Sigmoid colon (tissue), 7 donors: ENCODE data around the gene IL36RN. TPM values are rescaled to one million over a fixed set of nuclear protein-coding genes. Genes with fewer than 3 reads are reported as not detected.

Source experiments
- DNase-seq: peaks from one replicate; pipeline ENCODE4 v3.0.0-alpha.2; 2019
- H3K27ac ChIP-seq, 4 donors: fragments of 200-600 bp; sonication (generic); one replicate each; pipeline ENCODE4 v1.5.1; 2016 to 2019; ENCODE audit warnings: mild to moderate bottlenecking in 1 of 4
- H3K27me3 ChIP-seq, 3 donors: fragments of 200-600 bp; sonication (generic); one replicate each; pipeline ENCODE4 v1.5.1; 2019; ENCODE audit warnings: mild to moderate bottlenecking in 1 of 3
- H3K36me3 ChIP-seq, 4 donors: fragments of 200-600 bp; sonication (generic); one replicate each; pipeline ENCODE4 v1.5.1; 2016 to 2019
- H3K4me1 ChIP-seq, 4 donors: fragments of 200-600 bp; sonication (generic); one replicate each; pipeline ENCODE4 v1.5.1; 2017 to 2019
- H3K4me3 ChIP-seq, 4 donors: fragments of 200-600 bp; sonication (generic); one replicate each; pipeline ENCODE4 v1.5.1; 2017 to 2019; ENCODE audit warnings: mild to moderate bottlenecking in 2 of 4, moderate library complexity in 1 of 4
- H3K9me3 ChIP-seq, 4 donors: fragments of 200-600 bp in 3 of 4; sonication (generic) in 3 of 4; one replicate each; pipeline versions ENCODE4 v1.5.1 to v1.6.1; 2013 to 2019
- CTCF ChIP-seq, 4 experiments: fragments of 450-650 bp in 3 of 4; fragments of 200-600 bp in 1 of 4; IDR thresholded peaks; one replicate each; pipeline ENCODE4 v1.5.1; 2016 to 2019; ENCODE audit warnings: antibody characterized with exemption in 4 of 4, mild to moderate bottlenecking in 3 of 4, moderate library complexity in 2 of 4
- EP300 ChIP-seq, 4 donors: sonication (generic); formaldehyde crosslinking; IDR thresholded peaks; one replicate each; pipeline ENCODE4 v1.6.1; 2017; ENCODE audit warnings: antibody characterized with exemption in 4 of 4
- POLR2A ChIP-seq, 2 donors: fragments of 450-650 bp; IDR thresholded peaks; one replicate each; pipeline ENCODE4 v1.6.1; 2016; ENCODE audit warnings: antibody characterized with exemption in 2 of 2, mild to moderate bottlenecking in 2 of 2, moderate library complexity in 2 of 2
- POLR2AphosphoS5 ChIP-seq, 4 donors: sonication (generic); formaldehyde crosslinking; IDR thresholded peaks; one replicate each; pipeline ENCODE4 v1.6.1; 2017; ENCODE audit warnings: antibody characterized with exemption in 4 of 4
- WGBS, 2 donors: extraction: QIAGEN DNeasy Blood & Tissue Kit; methylation state at CpG; one replicate each; pipeline ENCODE4 v1.1.7; 2013; 5-methylcytosine and 5-hydroxymethylcytosine counted together
- intact Hi-C: fragments of 100-400 bp; cut with DNase I; formaldehyde crosslinking; loops from one replicate; pipeline ENCODE4 v1.15.1; 2023
- polyA plus RNA-seq, 3 donors: library from polyadenylated mRNA; stranded (reverse); fragments of 200-250 nt; gene quantifications; one replicate each; pipeline ENCODE4 v1.2.3, GENCODE V29; 2013
- total RNA-seq, 4 donors: library from RNA; depleted of rRNA; stranded (reverse); fragments of >200 nt; gene quantifications; one replicate each; pipeline ENCODE4 v1.1.0, GENCODE V29; 2016
- donor health status: healthy with polysubstance abuse.
- donor health status: Bipolar disorder and iron deficiency.
- donor health status: healthy.

IL36RN gene
- total and polyA plus RNA-seq, 7 donors, result 0.03 TPM; not detected in 6

GRCh38 chr2:113046465-113046864 is 12.5 kb upstream of the IL36RN start:
- TF ChIP-seq POLR2A (IDR thresholded peaks at IDR 0.05) (no peak), CTCF (IDR thresholded peaks at IDR 0.05) (no peak), POLR2AphosphoS5 (IDR thresholded peaks at IDR 0.05) (no peak), EP300 (IDR thresholded peaks at IDR 0.05) (no peak)
- 82 to 93% methylated on average over 5 of the region's 5 CpGs for WGBS, 2 donors
- Histone ChIP-seq H3K27ac (no peak overlapping the region), H3K36me3 (no peaks in the 10 kb centered on the region), H3K4me3 (no peak overlapping the region), H3K4me1 (no peaks in the 10 kb centered on the region), H3K27me3 (no peaks in the 10 kb centered on the region), H3K9me3 (no peaks in the 10 kb centered on the region)
- no peak for DNase-seq
- intact Hi-C loops, result no loop called here

- intact Hi-C loops, result no loop called here
- WGBS, 2 donors, result 93 to 94% methylated on average over 38 of the region's 38 CpGs
- no peak for DNase-seq
- Histone ChIP-seq H3K27ac (no peak overlapping the region), H3K4me3 (no peak overlapping the region), H3K4me1 (no peaks in the 10 kb centered on the region), H3K9me3 (no peaks in the 10 kb centered on the region), H3K27me3 (no peaks in the 10 kb centered on the region), H3K36me3 (no peaks in the 10 kb centered on the region)
- TF ChIP-seq CTCF (IDR thresholded peaks at IDR 0.05) (no peak), POLR2AphosphoS5 (IDR thresholded peaks at IDR 0.05) (no peak), POLR2A (IDR thresholded peaks at IDR 0.05) (no peak), EP300 (IDR thresholded peaks at IDR 0.05) (no peak)
Measured at GRCh38 chr2:113050921-113051895, 7.8 kb upstream of the IL36RN start.

GRCh38 chr2:113052396-113052917 is 6.5 kb upstream of the IL36RN start, which contains the start of gene IL36B:
Gene IL36B (minus strand): TSS chr2:113052867.
- H3K27me3 ChIP-seq, result no peaks in the 10 kb centered on the region
- H3K4me3 ChIP-seq, result no peak within 1 kb of the TSS
- no peak for TF ChIP-seq EP300 (IDR thresholded peaks at IDR 0.05)
- no peak for TF ChIP-seq POLR2A (IDR thresholded peaks at IDR 0.05)
- no peak for TF ChIP-seq CTCF (IDR thresholded peaks at IDR 0.05)
- no peak for TF ChIP-seq POLR2AphosphoS5 (IDR thresholded peaks at IDR 0.05)
- H3K4me1 ChIP-seq, result no peaks in the 10 kb centered on the region
- no peaks in the 10 kb centered on the region for H3K36me3 ChIP-seq
- DNase-seq, result no peak
- 65 to 79% methylated on average over 6 of the region's 6 CpGs for WGBS, 2 donors
- H3K9me3 ChIP-seq, result no peaks in the 10 kb centered on the region
- intact Hi-C loops, result no loop called here
- no peak within 1 kb of the TSS for H3K27ac ChIP-seq

GRCh38 chr2:113053666-113054065 is 5.3 kb upstream of the IL36RN start:
- Histone ChIP-seq H3K27ac (no peak overlapping the region), H3K27me3 (no peaks in the 10 kb centered on the region), H3K36me3 (no peaks in the 10 kb centered on the region), H3K4me3 (no peak overlapping the region), H3K4me1 (no peaks in the 10 kb centered on the region), H3K9me3 (no peaks in the 10 kb centered on the region)
- intact Hi-C loops, result no loop called here
- DNase-seq, result no peak
- no peak for TF ChIP-seq POLR2A (IDR thresholded peaks at IDR 0.05)
- TF ChIP-seq POLR2AphosphoS5 (IDR thresholded peaks at IDR 0.05), result no peak
- TF ChIP-seq CTCF (IDR thresholded peaks at IDR 0.05), result no peak
- TF ChIP-seq EP300 (IDR thresholded peaks at IDR 0.05), result no peak
- WGBS, 2 donors, result 80 to 89% methylated on average over 3 of the region's 3 CpGs
